K562 (cell line): ENCODE data around the gene RAB1B.

Source experiments
- CTCF ChIP-seq, 3 experiments: IDR thresholded peaks in 2 of 3; conservative IDR thresholded peaks in 1 of 3; 2 replicates each; pipeline ENCODE4 v1.5.1; 2011 to 2012; ENCODE audit warnings: low read length in 3 of 3, mild to moderate bottlenecking in 3 of 3, control low read depth in 2 of 3, improper control_type of control experiment in 1 of 3, inconsistent platforms in 1 of 3, low read depth in 1 of 3, mixed read lengths in 1 of 3, moderate library complexity in 1 of 3; ENCODE audit not compliant: insufficient read depth in 2 of 3
- EP300 ChIP-seq: IDR thresholded peaks from 2 replicates; pipeline ENCODE4 v1.6.1; 2012; ENCODE audit warnings: low read length, improper control_type of control experiment
- EZH2 ChIP-seq: IDR thresholded peaks from 2 replicates; pipeline ENCODE4 v1.6.1; 2012; ENCODE audit warnings: low read depth, mild to moderate bottlenecking, inconsistent platforms, low read length, borderline replicate concordance
- HINFP ChIP-seq: fragments of 450-650 bp; conservative IDR thresholded peaks from 2 replicates; pipeline ENCODE4 v1.6.1; 2016; ENCODE audit warnings: missing genetic modification characterization, low read depth, mild to moderate bottlenecking, control low read depth, missing compliant biosample characterization
- HNRNPLL ChIP-seq: fragments of 200-400 bp; formaldehyde crosslinking; IDR thresholded peaks from 2 replicates; pipeline ENCODE4 v1.6.1; 2017; ENCODE audit warnings: low read length, low read depth, mild to moderate bottlenecking; ENCODE audit not compliant: poor library complexity, severe bottlenecking
- KDM1A ChIP-seq, 2 experiments: fragments of 450-650 bp; IDR thresholded peaks; 2 replicates each; pipeline ENCODE4 v1.6.1; 2016; ENCODE audit warnings: mild to moderate bottlenecking in 2 of 2
- MYBL2 ChIP-seq, 2 experiments: fragments of 450-650 bp in 1 of 2; sonication (generic) in 1 of 2; formaldehyde crosslinking in 1 of 2; IDR thresholded peaks; 2 replicates each; pipeline versions ENCODE4 v1.6.1 to v1.8.1; 2017 to 2022; ENCODE audit warnings: borderline replicate concordance in 1 of 2, inconsistent platforms in 1 of 2, low read depth in 1 of 2, mild to moderate bottlenecking in 1 of 2, missing genetic modification reagents in 1 of 2, moderate library complexity in 1 of 2
- PHTF2 ChIP-seq: fragments of 250-450 bp; sonication (Bioruptor Pico); IDR thresholded peaks from 2 replicates; pipeline ENCODE4 v1.5.0; 2021; ENCODE audit warnings: mild to moderate bottlenecking
- POLR2A ChIP-seq: fragments of 450-650 bp; conservative IDR thresholded peaks from 2 replicates; pipeline ENCODE4 v1.6.1; 2016
- REST ChIP-seq, 2 experiments: fragments of 450-650 bp; formaldehyde crosslinking in 1 of 2; IDR thresholded peaks; 2 replicates each; pipeline versions ENCODE4 v1.4.0 to v1.6.1; 2014 to 2020; ENCODE audit warnings: mild to moderate bottlenecking in 2 of 2, borderline replicate concordance in 1 of 2, low read depth in 1 of 2
- SAFB2 ChIP-seq: fragments of 200-400 bp; formaldehyde crosslinking; IDR thresholded peaks from 2 replicates; pipeline ENCODE4 v1.6.1; 2018; ENCODE audit warnings: borderline replicate concordance, low read length, low read depth, moderate library complexity; ENCODE audit not compliant: severe bottlenecking
- TCF7L2 ChIP-seq: fragments of 150-350 bp; IDR thresholded peaks from 2 replicates; pipeline ENCODE4 v1.6.1; 2016; ENCODE audit warnings: low read depth, mild to moderate bottlenecking, low read length, moderate library complexity
- ZBTB26 ChIP-seq: fragments of 450-650 bp; formaldehyde crosslinking; IDR thresholded peaks from 2 replicates; pipeline ENCODE4 v1.4.0; 2022; ENCODE audit warnings: missing genetic modification characterization
- ZC3H11A ChIP-seq: IDR thresholded peaks from 2 replicates; pipeline ENCODE4 v1.6.1; 2012; ENCODE audit warnings: low read depth, low read length, improper control_type of control experiment

- no peak for TF ChIP-seq ZBTB26
- TF ChIP-seq HINFP (tag), result no peak
- TF ChIP-seq ZC3H11A, result no peak
- no peak for TF ChIP-seq CTCF (IDR thresholded peaks at IDR 0.05 in 2 of 3, conservative IDR thresholded peaks at IDR 0.05 in 1 of 3; ENCODE audit: insufficient read depth in 2 of 3, low read depth in 1 of 3, low read length in 3 of 3)
- no peak for TF ChIP-seq POLR2A
- no peak for TF ChIP-seq SAFB2
- TF ChIP-seq MYBL2 (IDR thresholded peaks at IDR 0.05; ENCODE audit: low read depth), result no peak
- no peak for TF ChIP-seq MYBL2 (CRISPR knock-in tag; IDR thresholded peaks at IDR 0.05; ENCODE audit: borderline replicate concordance)
- TF ChIP-seq HNRNPLL, result no peak
- no peak for TF ChIP-seq PHTF2 (CRISPR knock-in tag)
- no peak for TF ChIP-seq TCF7L2
- no peak for TF ChIP-seq REST (IDR thresholded peaks at IDR 0.05; ENCODE audit: borderline replicate concordance)
- TF ChIP-seq REST (CRISPR knock-in tag; IDR thresholded peaks at IDR 0.05; ENCODE audit: low read depth), result no peak
- no peak for TF ChIP-seq EZH2
- no peak for TF ChIP-seq KDM1A (IDR thresholded peaks at IDR 0.05)
- TF ChIP-seq EP300, result no peak
Measured at GRCh38 chr11:66322732-66323427, 54.4 kb downstream of the RAB1B start.
